Uterus (tissue), 4 donors: ENCODE results near the gene ARG1. TPM values are rescaled to one million over a fixed set of nuclear protein-coding genes. Genes with fewer than 3 reads are reported as not detected.

ENCODE experiments used
- DNase-seq, 2 donors: peaks; one replicate each; pipeline ENCODE4 v3.0.0-alpha.2; 2019 to 2020
- H3K27ac ChIP-seq, 2 donors: fragments of 200-600 bp; sonication (generic); 1 replicate in 1 of 2; 2 replicates in 1 of 2; pipeline ENCODE4 v1.5.1; 2016 to 2018
- H3K27me3 ChIP-seq, 2 donors: fragments of 200-600 bp; sonication (generic); one replicate each; pipeline ENCODE4 v1.5.1; 2018 to 2019; ENCODE audit warnings: control low read depth in 1 of 2
- H3K36me3 ChIP-seq, 2 donors: fragments of 200-600 bp; sonication (generic); one replicate each; pipeline ENCODE4 v1.5.1; 2019; ENCODE audit warnings: control low read depth in 1 of 2
- H3K4me1 ChIP-seq, 2 donors: fragments of 200-600 bp; sonication (generic); one replicate each; pipeline ENCODE4 v1.5.1; 2018 to 2019; ENCODE audit warnings: control low read depth in 1 of 2
- H3K4me3 ChIP-seq, 2 donors: fragments of 200-600 bp; sonication (generic); 1 replicate in 1 of 2; 2 replicates in 1 of 2; pipeline ENCODE4 v1.5.1; 2018 to 2019; ENCODE audit warnings: mild to moderate bottlenecking in 1 of 2
- H3K9me3 ChIP-seq, 2 donors: fragments of 200-600 bp; sonication (generic); one replicate each; pipeline ENCODE4 v1.5.1; 2019; ENCODE audit warnings: control low read depth in 1 of 2
- CTCF ChIP-seq, 4 experiments: fragments of 200-600 bp in 2 of 4; fragments of 450-650 bp in 2 of 4; sonication (generic) in 2 of 4; IDR thresholded peaks; one replicate each; pipeline ENCODE4 v1.5.1; 2016 to 2019; ENCODE audit warnings: antibody characterized with exemption in 4 of 4, mild to moderate bottlenecking in 2 of 4, moderate library complexity in 1 of 4
- POLR2A ChIP-seq, 2 donors: fragments of 450-650 bp; IDR thresholded peaks; one replicate each; pipeline ENCODE4 v1.6.1; 2016; ENCODE audit warnings: antibody characterized with exemption in 2 of 2, mild to moderate bottlenecking in 1 of 2, moderate library complexity in 1 of 2
- intact Hi-C: fragments of 100-400 bp; cut with DNase I; formaldehyde crosslinking; loops from one replicate; pipeline ENCODE4 v1.15.1; 2023; ENCODE audit warnings: low total_unique reads
- total RNA-seq, 4 donors: library from RNA; depleted of rRNA in 3 of 4; stranded (reverse); fragments of >200 nt in 3 of 4; gene quantifications; one replicate each; pipeline versions ENCODE4 v1.1.0 to v1.2.4, GENCODE V29; 2014 to 2023
- donor health status: DM: yes; HTN: yes; CAD: no.

The ARG1 gene
- total RNA-seq, 4 donors from 2014 or later = 0.58 to 1.3 TPM; not detected in 2

GRCh38 chr6:131545317-131545716, 27.7 kb upstream of the ARG1 start:
- Histone ChIP-seq H3K36me3 (no peaks in the 10 kb centered on the region), H3K27ac (no peak overlapping the region), H3K27me3 (no peaks in the 10 kb centered on the region), H3K4me3 (no peak overlapping the region), H3K9me3 (no peaks in the 10 kb centered on the region), H3K4me1 (no peaks in the 10 kb centered on the region)
- DNase-seq = no peak
- TF ChIP-seq POLR2A (IDR thresholded peaks at IDR 0.05) = no peak
- TF ChIP-seq CTCF (IDR thresholded peaks at IDR 0.05) = no peak
- intact Hi-C loops = no loop called here

- no peak for DNase-seq
- intact Hi-C loops = no loop called here
- Histone ChIP-seq H3K27ac (no peak overlapping the region), H3K9me3 (no peaks in the 10 kb centered on the region), H3K27me3 (no peaks in the 10 kb centered on the region), H3K4me3 (no peak overlapping the region), H3K4me1 (no peaks in the 10 kb centered on the region), H3K36me3 (no peaks in the 10 kb centered on the region)
- TF ChIP-seq POLR2A (IDR thresholded peaks at IDR 0.05) = no peak
- TF ChIP-seq CTCF (IDR thresholded peaks at IDR 0.05) = no peak
These were observed 25.5 kb upstream of the ARG1 start for GRCh38 chr6:131547488-131547887.

GRCh38 chr6:131548441-131548840, 24.6 kb upstream of the ARG1 start:
- no peak for DNase-seq
- intact Hi-C loops = no loop called here
- TF ChIP-seq POLR2A (IDR thresholded peaks at IDR 0.05) (no peak), CTCF (IDR thresholded peaks at IDR 0.05) (no peak)

GRCh38 chr6:131549811-131550210, 23.2 kb upstream of the ARG1 start:
- Histone ChIP-seq H3K9me3 (no peaks in the 10 kb centered on the region), H3K4me3 (no peak overlapping the region), H3K4me1 (no peaks in the 10 kb centered on the region), H3K27me3 (no peaks in the 10 kb centered on the region), H3K36me3 (no peaks in the 10 kb centered on the region), H3K27ac (no peak overlapping the region)
- intact Hi-C loops = no loop called here
- DNase-seq = no peak
- TF ChIP-seq CTCF (IDR thresholded peaks at IDR 0.05) (no peak), POLR2A (IDR thresholded peaks at IDR 0.05) (no peak)

More at GRCh38 chr6:131548441-131548840, 24.6 kb upstream of the ARG1 start:
- H3K36me3 ChIP-seq = no peaks in the 10 kb centered on the region
- no peak overlapping the region for H3K27ac ChIP-seq
- no peak overlapping the region for H3K4me3 ChIP-seq
- no peaks in the 10 kb centered on the region for H3K4me1 ChIP-seq
- H3K9me3 ChIP-seq = no peaks in the 10 kb centered on the region
- H3K27me3 ChIP-seq = no peaks in the 10 kb centered on the region

GRCh38 chr6:131551902-131552301, 21.1 kb upstream of the ARG1 start:
- Histone ChIP-seq H3K36me3 (no peaks in the 10 kb centered on the region), H3K9me3 (no peaks in the 10 kb centered on the region), H3K27ac (no peak overlapping the region), H3K4me3 (no peak overlapping the region), H3K4me1 (no peaks in the 10 kb centered on the region), H3K27me3 (no peaks in the 10 kb centered on the region)
- intact Hi-C loops = no loop called here
- no peak for DNase-seq
- no peak for TF ChIP-seq CTCF (IDR thresholded peaks at IDR 0.05)
- no peak for TF ChIP-seq POLR2A (IDR thresholded peaks at IDR 0.05)
